ENCODE measurements around the gene CLIP3. TPM values are rescaled to one million over a fixed set of nuclear protein-coding genes. Genes with fewer than 3 reads are reported as not detected.

The CLIP3 gene
- total and polyA plus RNA-seq, 4 donors: 0.59 to 1.5 (median 0.80) TPM

DNA sequence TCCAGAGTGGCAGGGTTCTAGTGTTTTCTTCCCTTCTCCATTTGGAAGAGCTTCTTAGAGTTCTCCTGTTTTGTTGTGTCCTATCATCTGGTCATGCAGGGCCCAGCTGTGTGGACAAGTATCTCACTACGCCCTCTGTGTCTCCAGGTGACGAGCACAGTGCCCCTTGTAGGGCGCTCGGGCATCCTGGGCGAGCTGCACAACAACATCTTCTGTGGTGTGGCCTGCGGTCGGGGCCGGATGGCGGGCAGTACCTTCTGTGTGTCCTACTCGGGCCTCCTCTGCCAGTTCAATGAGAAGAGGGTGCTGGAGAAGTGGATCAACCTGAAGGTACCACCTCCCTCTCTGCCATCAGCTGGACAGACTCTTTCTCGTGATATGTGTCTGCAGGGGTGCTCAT lies 35.0 kb upstream of the CLIP3 start:
- 98% methylated on average over 11 of the region's 11 CpGs for WGBS
- H3K27ac ChIP-seq (ENCODE audit: low read depth in 1 of 2, low read length in 2 of 2): no peak overlapping the region
- H3K9me3 ChIP-seq (ENCODE audit: control insufficient read depth in 4 of 4, low read length in 3 of 4): no peaks in the 10 kb centered on the region
- DNase-seq (ENCODE audit: low spot score): no peak
- H3K9ac ChIP-seq (ENCODE audit: low read depth in 1 of 2, low read length in 2 of 2): no peak overlapping the region
- no peaks in the 10 kb centered on the region for H3K36me3 ChIP-seq (ENCODE audit: control insufficient read depth in 4 of 4, insufficient read depth in 3 of 4, low read depth in 1 of 4, low read length in 3 of 4)
- H3K27me3 ChIP-seq (ENCODE audit: control insufficient read depth in 4 of 4, insufficient read depth in 4 of 4, low read length in 3 of 4): no peaks in the 10 kb centered on the region
- H3K4me1 ChIP-seq (ENCODE audit: control insufficient read depth in 4 of 4, insufficient read depth in 4 of 4, low read length in 3 of 4): no peaks in the 10 kb centered on the region
- H3K4me3 ChIP-seq (ENCODE audit: low read depth in 1 of 3, low read length in 3 of 3): no peak overlapping the region
- TF ChIP-seq YY1 (IDR thresholded peaks at IDR 0.05) (no peak), SP1 (IDR thresholded peaks at IDR 0.05) (no peak), TAF1 (conservative IDR thresholded peaks at IDR 0.05) (no peak), EGR1 (IDR thresholded peaks at IDR 0.05; ENCODE audit: low read depth in 2 of 2) (no peak), FOXA1 (IDR thresholded peaks at IDR 0.05) (no peak), RXRA (IDR thresholded peaks at IDR 0.05) (no peak), NR2F2 (IDR thresholded peaks at IDR 0.05) (no peak), RAD21 (IDR thresholded peaks at IDR 0.05) (no peak), GABPA (IDR thresholded peaks at IDR 0.05 in 1 of 2, conservative IDR thresholded peaks at IDR 0.05 in 1 of 2) (no peak), JUND (IDR thresholded peaks at IDR 0.05) (no peak)
- TF ChIP-seq, protein P1, sequence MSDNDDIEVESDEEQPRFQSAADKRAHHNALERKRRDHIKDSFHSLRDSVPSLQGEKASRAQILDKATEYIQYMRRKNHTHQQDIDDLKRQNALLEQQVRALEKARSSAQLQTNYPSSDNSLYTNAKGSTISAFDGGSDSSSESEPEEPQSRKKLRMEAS (IDR thresholded peaks at IDR 0.05): no peak
- TF ChIP-seq, protein P2, sequence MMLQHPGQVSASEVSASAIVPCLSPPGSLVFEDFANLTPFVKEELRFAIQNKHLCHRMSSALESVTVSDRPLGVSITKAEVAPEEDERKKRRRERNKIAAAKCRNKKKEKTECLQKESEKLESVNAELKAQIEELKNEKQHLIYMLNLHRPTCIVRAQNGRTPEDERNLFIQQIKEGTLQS (IDR thresholded peaks at IDR 0.05): no peak
- TF ChIP-seq, protein P3, sequence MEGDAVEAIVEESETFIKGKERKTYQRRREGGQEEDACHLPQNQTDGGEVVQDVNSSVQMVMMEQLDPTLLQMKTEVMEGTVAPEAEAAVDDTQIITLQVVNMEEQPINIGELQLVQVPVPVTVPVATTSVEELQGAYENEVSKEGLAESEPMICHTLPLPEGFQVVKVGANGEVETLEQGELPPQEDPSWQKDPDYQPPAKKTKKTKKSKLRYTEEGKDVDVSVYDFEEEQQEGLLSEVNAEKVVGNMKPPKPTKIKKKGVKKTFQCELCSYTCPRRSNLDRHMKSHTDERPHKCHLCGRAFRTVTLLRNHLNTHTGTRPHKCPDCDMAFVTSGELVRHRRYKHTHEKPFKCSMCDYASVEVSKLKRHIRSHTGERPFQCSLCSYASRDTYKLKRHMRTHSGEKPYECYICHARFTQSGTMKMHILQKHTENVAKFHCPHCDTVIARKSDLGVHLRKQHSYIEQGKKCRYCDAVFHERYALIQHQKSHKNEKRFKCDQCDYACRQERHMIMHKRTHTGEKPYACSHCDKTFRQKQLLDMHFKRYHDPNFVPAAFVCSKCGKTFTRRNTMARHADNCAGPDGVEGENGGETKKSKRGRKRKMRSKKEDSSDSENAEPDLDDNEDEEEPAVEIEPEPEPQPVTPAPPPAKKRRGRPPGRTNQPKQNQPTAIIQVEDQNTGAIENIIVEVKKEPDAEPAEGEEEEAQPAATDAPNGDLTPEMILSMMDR (IDR thresholded peaks at IDR 0.05; ENCODE audit: low read depth, low read length, missing input control): no peak
- TF ChIP-seq, protein P4, sequence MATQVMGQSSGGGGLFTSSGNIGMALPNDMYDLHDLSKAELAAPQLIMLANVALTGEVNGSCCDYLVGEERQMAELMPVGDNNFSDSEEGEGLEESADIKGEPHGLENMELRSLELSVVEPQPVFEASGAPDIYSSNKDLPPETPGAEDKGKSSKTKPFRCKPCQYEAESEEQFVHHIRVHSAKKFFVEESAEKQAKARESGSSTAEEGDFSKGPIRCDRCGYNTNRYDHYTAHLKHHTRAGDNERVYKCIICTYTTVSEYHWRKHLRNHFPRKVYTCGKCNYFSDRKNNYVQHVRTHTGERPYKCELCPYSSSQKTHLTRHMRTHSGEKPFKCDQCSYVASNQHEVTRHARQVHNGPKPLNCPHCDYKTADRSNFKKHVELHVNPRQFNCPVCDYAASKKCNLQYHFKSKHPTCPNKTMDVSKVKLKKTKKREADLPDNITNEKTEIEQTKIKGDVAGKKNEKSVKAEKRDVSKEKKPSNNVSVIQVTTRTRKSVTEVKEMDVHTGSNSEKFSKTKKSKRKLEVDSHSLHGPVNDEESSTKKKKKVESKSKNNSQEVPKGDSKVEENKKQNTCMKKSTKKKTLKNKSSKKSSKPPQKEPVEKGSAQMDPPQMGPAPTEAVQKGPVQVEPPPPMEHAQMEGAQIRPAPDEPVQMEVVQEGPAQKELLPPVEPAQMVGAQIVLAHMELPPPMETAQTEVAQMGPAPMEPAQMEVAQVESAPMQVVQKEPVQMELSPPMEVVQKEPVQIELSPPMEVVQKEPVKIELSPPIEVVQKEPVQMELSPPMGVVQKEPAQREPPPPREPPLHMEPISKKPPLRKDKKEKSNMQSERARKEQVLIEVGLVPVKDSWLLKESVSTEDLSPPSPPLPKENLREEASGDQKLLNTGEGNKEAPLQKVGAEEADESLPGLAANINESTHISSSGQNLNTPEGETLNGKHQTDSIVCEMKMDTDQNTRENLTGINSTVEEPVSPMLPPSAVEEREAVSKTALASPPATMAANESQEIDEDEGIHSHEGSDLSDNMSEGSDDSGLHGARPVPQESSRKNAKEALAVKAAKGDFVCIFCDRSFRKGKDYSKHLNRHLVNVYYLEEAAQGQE (IDR thresholded peaks at IDR 0.05): no peak

DNA sequence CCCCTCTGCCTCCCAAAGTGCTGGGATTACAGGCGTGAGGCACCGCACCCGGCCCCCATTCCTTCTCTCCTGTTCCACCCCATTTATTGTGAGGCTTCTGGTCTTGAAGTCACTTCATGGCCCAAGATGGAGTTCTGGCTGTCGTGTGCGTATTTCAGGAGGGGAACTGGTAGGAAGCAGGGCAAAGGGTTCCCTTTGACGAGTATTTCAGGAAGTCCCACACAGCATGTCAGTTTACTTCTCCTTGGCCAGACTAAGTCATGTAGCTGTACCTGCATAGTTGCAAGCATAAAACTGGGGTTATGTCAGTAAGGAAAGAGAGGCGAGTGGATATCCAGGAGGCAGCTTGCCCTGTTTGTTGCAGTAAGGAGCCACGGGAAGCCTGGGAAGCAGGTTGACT lies 32.2 kb upstream of the CLIP3 start:
- H3K4me3 ChIP-seq (ENCODE audit: low read depth in 1 of 3, low read length in 3 of 3): no peak overlapping the region
- H3K36me3 ChIP-seq (ENCODE audit: control insufficient read depth in 4 of 4, insufficient read depth in 3 of 4, low read depth in 1 of 4, low read length in 3 of 4): no peaks in the 10 kb centered on the region
- no peak overlapping the region for H3K9ac ChIP-seq (ENCODE audit: low read depth in 1 of 2, low read length in 2 of 2)
- H3K27ac ChIP-seq (ENCODE audit: low read depth in 1 of 2, low read length in 2 of 2): no peak overlapping the region
- H3K27me3 ChIP-seq (ENCODE audit: control insufficient read depth in 4 of 4, insufficient read depth in 4 of 4, low read length in 3 of 4): no peaks in the 10 kb centered on the region
- no peak for DNase-seq (ENCODE audit: low spot score)
- no peaks in the 10 kb centered on the region for H3K4me1 ChIP-seq (ENCODE audit: control insufficient read depth in 4 of 4, insufficient read depth in 4 of 4, low read length in 3 of 4)
- no peaks in the 10 kb centered on the region for H3K9me3 ChIP-seq (ENCODE audit: control insufficient read depth in 4 of 4, low read length in 3 of 4)
- TF ChIP-seq FOXA2 (IDR thresholded peaks at IDR 0.05) (no peak), SP1 (IDR thresholded peaks at IDR 0.05) (no peak), YY1 (IDR thresholded peaks at IDR 0.05) (no peak), RAD21 (IDR thresholded peaks at IDR 0.05) (no peak), GABPA (IDR thresholded peaks at IDR 0.05 in 1 of 2, conservative IDR thresholded peaks at IDR 0.05 in 1 of 2) (no peak)
- TF ChIP-seq, protein P1 (IDR thresholded peaks at IDR 0.05): no peak
- WGBS: 93% methylated on average over 8 of the region's 8 CpGs

All from liver (tissue), 9 donors.